Activated T-helper 1 cell treated with anti-CD3 and anti-CD28 coated beads, Interleukin-2, amount 50 U/mL, for 16 hours (primary cell): ENCODE results near the gene BRAF.
"Not testable (repeated sequence)": the region's sequence is repeated elsewhere in the genome, so short reads cannot be mapped to it uniquely, and the experiment has no call there.

Experiments used
- DNase-seq, 2 donors: peaks; one replicate each; pipeline ENCODE4 v3.0.0-alpha.2; 2020; ENCODE audit warnings: low read depth in 1 of 2, low spot score in 1 of 2

The BRAF gene

GRCh38 chr7:140774371-140774770 is 150.4 kb downstream of the BRAF start:
- DNase-seq: no peak

GRCh38 chr7:140773104-140773503 is 151.6 kb downstream of the BRAF start:
- no peak for DNase-seq

GRCh38 chr7:140771826-140772225 is 152.9 kb downstream of the BRAF start:
- no peak for DNase-seq

- DNase-seq: no peak
Measured at GRCh38 chr7:140769852-140770251, 154.9 kb downstream of the BRAF start.

- no peak for DNase-seq
Measured at GRCh38 chr7:140767418-140767817, 157.3 kb downstream of the BRAF start.

- not testable (repeated sequence) for DNase-seq
Measured at GRCh38 chr7:140765441-140765840, 159.3 kb downstream of the BRAF start.

- DNase-seq: not testable (repeated sequence)
Measured at GRCh38 chr7:140763166-140763565, 161.6 kb downstream of the BRAF start.

- DNase-seq: not testable (repeated sequence)
Measured at GRCh38 chr7:140761375-140761774, 163.4 kb downstream of the BRAF start.

- no peak for DNase-seq
Measured at GRCh38 chr7:140754506-140754905, 170.2 kb downstream of the BRAF start.

- no peak for DNase-seq
Measured at GRCh38 chr7:140752533-140752932, 172.2 kb downstream of the BRAF start.

GRCh38 chr7:140746751-140747150 is 178.0 kb downstream of the BRAF start:
- DNase-seq: no peak

- DNase-seq: no peak
Measured at GRCh38 chr7:140745266-140746058, 179.3 kb downstream of the BRAF start.

GRCh38 chr7:140744005-140744404 is 180.7 kb downstream of the BRAF start:
- no peak for DNase-seq

GRCh38 chr7:140743255-140743654 is 181.5 kb downstream of the BRAF start:
- not testable (repeated sequence) for DNase-seq

GRCh38 chr7:140738280-140738679 is 186.4 kb downstream of the BRAF start:
- DNase-seq: no peak

GRCh38 chr7:140734729-140735128 is 190.0 kb downstream of the BRAF start:
- DNase-seq: no peak

- no peak for DNase-seq
Measured at GRCh38 chr7:140734096-140734495, 190.6 kb downstream of the BRAF start.

GRCh38 chr7:140732416-140732815 is 192.3 kb downstream of the BRAF start:
- DNase-seq: no peak

- no peak for DNase-seq
Measured at GRCh38 chr7:140726281-140726680, 198.4 kb downstream of the BRAF start.

GRCh38 chr7:140724706-140725105 is 200.0 kb downstream of the BRAF start:
- no peak for DNase-seq

- no peak for DNase-seq
Measured at GRCh38 chr7:140723574-140723973, 201.2 kb downstream of the BRAF start.

- peak; percentile 4 to 7 for DNase-seq
Measured at GRCh38 chr7:140723006-140723405, 201.7 kb downstream of the BRAF start.

- DNase-seq: no peak
Measured at GRCh38 chr7:140722254-140722653, 202.5 kb downstream of the BRAF start.
